Glomerular visceral epithelial cell (primary cell): ENCODE data around the gene TOGARAM1.

Experiments used
- DNase-seq: peaks from one replicate; pipeline ENCODE4 v3.0.0-alpha.2; 2016; ENCODE audit errors: extremely low spot score

TOGARAM1 gene

DNA sequence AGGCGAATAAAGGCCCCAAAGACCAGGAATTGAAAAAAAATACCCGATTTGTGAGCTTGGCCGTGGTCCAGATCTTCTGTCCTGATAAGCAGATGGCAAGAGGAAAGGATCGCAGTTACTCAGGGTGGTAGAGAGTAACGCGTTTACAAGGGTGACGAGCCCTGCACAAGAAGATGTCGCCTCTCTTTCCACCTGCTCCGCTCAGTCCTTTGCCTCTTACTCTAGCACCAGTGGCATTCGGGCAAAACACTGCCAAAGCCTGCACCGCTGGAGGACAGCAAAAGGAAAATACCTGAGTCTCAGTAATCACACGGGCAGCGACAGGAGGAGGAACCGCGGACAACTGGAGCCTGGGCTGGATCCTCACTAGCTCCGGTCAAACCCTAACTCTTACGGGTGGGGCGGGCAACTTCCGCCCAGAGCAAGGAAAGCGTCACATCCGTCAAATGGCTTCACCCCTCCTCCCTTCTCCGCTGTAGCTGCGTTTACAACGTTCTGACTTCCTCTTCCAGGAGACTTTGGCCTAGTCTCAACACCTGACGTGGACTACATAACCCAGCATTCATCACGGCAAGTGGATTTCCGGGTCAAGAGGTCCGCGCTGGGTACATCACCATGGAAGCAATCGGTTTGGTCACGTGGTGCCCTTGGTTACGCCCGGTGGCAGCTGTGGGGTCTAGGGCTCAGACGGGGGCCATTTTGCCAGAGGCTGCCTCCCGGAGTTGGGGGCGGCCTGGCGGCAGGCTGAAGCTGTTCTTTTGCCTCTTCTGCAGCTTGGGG, at the start of gene TOGARAM1, which contains the start of gene KLHL28:
Gene TOGARAM1, plus strand, starts transcription at position 637 of the 780 bp plus-strand sequence. CDS start 232 bp downstream, outside the sequence.
Gene KLHL28, minus strand, starts transcription at position 394 of the 780 bp plus-strand sequence. CDS start 16,019 bp downstream, outside the sequence.
- DNase-seq, result peak; percentile 100

DNA sequence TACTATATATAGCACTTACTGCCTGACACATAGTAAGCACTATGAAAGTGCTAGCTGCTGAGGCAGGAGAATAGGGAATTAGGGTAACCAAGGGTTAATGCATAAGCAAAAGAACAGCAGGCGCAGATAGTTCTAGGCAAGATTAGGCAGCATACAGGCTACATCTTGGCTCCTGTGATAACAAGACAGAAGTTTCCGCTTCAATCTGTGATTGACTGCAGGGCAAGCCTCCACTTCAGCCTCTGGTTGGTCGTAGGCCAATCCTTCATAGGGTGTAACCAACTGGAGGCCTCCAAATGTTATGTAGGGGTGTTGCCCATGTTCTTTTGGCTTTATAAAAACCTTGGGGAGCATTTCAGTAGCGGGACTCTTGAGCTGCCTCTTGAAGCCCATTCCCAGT, 47.1 kb upstream of the TOGARAM1 start:
- no peak for DNase-seq

DNA sequence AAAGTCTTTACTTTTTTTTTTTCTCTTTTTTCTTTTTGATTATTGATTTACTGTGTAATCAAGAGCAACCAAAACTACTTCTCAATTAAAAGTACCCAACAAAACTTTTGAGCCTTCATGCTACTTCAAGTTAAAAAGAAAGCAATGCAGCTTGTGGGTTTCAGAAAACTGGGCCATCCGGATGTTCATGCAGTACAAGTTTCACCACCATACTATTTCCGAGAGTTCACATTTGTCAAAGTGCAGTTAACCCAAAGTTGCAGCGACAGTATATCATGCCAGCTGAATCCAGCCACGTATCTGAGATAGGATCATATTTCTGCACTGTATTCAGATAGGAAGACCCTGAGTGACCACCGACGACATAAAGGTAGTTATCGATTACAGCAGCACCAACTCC, 33.2 kb upstream of the TOGARAM1 start:
- no peak for DNase-seq

GRCh38 chr14:44935155-44935554, 26.8 kb upstream of the TOGARAM1 start:
- no peak for DNase-seq

DNA sequence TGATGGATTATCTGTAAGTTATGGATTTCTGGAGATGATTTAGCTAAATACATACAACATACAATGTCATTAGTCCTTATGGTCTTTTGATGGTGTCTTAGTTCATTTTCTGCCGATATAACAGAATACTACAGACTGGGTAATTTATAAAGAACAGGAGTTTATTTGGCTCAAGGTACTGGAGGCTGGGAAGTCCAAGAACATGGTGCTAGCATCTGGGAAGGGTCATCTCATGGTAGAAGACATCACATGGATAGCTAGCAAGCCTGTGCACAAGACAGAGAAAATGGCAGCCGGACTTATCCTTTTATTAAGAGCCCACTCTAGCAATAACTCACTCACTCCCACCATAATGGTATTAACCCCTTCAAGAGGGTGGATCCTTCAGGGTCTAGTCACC, 24.4 kb upstream of the TOGARAM1 start:
- no peak for DNase-seq

- no peak for DNase-seq
Measured at GRCh38 chr14:44940211-44940610, 21.8 kb upstream of the TOGARAM1 start.

- no peak for DNase-seq
Measured at GRCh38 chr14:44940944-44941343, 21.0 kb upstream of the TOGARAM1 start.

DNA sequence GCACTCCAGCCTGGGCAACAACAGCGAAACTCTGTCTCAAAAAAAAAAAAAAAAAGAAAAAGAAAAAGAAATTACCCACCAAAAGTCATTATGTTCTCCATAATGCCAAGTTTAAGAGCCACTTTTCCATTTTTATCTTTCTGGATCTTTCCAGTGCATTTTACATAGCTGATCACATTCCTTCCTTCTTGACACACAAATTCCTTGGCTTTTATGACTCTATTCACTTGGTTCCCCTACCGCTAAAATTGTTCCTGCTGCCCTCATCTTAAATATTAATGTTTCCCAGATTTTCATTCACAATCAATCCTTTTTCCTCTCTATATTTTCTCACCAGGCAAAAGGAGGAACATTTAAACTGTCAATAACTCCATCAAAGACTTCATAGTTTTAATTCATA, 20.4 kb upstream of the TOGARAM1 start:
- no peak for DNase-seq

DNA sequence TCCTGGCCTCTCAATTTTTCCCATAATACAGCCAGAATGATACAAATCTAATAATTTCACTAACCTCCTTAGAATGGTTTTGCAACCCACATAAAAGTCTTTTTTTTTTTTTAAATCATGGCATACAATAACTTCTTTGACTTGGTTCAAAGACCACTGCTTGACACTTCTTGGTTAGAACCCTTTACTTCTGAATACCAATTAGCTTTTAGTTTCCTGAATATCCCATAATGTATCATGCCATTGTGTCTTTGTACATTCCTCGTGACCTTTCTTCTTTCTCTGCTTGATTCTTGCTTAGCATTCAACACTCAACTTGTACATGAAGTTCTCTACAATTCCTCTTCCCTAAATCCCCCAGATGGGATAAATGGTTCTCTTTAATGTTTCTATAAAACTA, 19.6 kb upstream of the TOGARAM1 start:
- no peak for DNase-seq

- DNase-seq, result no peak
Measured at GRCh38 chr14:44944107-44944506, 17.9 kb upstream of the TOGARAM1 start.

GRCh38 chr14:44945264-44945663, 16.7 kb upstream of the TOGARAM1 start:
- no peak for DNase-seq

- DNase-seq, result no peak
Measured at GRCh38 chr14:44951051-44951450, 10.9 kb upstream of the TOGARAM1 start.

DNA sequence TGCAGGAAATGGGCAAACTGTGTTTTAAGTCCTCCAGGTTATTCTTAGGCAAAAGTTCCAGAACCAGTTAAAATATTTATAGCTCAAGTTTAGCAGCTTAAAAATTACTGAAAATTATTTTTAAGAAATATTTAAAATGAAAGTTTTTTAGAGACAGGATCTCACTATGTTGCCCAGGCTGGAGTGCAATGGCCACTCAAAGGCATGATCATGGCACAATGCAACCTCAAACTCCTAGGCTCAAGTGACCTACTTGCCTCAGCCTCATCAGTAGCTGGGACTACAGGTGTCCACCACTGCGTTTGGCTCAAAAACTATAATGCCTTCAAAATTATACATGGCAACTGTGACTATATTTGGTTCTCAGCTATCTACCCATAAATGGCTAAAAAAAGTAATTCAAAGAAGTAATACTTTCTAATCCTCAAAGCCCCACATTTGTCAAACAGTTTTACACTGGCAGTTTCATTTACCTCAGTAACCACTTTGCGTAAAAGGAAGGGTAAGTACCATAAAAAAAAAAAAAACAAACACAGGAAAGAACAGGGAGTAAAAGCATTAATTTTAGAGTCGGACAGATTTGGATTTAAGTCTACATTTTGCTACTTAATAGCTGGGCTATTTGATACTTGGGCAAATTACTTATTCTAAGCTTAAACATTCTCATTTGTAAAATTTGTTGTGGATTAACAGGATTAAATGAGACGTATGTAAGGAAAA, 9.4 kb upstream of the TOGARAM1 start:
- no peak for DNase-seq

DNA sequence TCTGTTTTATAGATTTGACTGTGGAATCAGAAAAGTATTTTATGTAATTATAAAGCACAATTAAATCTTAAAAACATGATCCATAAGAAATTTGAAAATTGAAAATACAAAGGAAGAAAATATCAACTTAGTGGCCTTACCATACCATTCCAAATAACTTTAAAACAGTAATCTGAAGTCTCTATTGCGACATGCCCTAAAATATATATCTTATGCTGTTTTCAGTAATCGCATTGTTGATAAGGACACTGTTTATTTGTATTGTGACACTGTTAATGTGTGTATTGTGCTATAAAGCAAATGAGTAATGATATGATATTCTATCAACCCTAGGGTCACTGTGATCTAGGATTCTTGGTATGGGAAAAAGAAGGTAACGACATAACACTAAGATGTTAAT, 7.2 kb upstream of the TOGARAM1 start:
- no peak for DNase-seq

GRCh38 chr14:44955528-44955927, 6.5 kb upstream of the TOGARAM1 start:
- DNase-seq, result no peak

DNA sequence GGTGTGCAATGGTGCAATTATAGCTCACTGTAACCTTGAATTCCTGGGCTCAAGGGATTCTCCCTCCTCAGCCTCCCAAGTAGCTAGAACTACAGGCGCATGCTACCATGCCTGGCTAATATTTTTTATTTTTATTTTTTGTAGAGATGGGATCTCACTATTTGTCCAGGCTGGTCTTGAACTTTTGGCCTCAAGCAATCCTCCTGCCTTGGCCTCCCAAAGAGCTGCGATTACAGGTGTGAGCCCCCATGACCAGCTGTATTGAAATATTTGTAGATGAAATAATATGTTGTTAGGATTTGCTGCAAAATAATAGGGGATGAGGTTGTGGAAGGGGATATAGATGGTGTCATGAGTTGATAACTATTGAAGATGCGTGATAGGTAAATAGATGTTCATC, 5.1 kb upstream of the TOGARAM1 start:
- no peak for DNase-seq

DNA sequence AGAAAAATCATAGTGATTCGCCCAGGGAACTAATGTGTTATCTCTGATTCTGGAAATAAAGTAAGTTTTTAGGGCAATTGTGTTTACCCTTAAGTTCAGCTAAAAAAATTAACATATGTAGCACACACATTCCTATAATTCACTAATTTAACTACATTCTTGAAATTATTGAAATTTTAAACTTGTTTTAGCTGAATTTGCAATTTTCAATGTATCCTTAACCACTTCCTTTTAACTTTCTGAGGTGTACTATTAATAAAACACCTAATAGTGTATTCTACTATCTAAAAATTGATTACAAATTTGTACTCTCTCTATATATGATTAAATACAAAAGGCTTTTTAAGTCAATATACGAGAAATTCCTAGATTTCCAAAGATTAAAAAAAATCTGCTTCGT, 2.5 kb upstream of the TOGARAM1 start:
- DNase-seq, result no peak

GRCh38 chr14:44960146-44960545, 1.8 kb upstream of the TOGARAM1 start:
- no peak for DNase-seq

DNA sequence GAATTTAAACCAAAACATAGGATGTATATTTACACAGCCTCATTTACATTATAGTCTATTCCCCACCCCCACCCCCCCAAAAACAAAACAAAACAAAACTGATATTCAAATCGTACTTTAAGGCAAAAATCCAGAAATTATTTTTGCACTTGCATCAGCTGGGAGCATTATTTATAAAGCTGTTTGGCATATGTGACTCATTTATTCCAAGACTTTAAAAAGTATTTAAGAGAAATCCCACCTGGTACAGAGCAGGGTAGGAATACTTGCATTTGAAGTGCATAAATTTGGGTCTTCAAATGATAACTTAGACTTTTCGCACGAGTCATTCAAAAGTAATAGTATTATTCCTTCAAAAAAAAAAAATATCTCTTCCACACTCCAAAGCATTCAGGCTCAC, 1.3 kb upstream of the TOGARAM1 start:
- DNase-seq, result no peak

DNA sequence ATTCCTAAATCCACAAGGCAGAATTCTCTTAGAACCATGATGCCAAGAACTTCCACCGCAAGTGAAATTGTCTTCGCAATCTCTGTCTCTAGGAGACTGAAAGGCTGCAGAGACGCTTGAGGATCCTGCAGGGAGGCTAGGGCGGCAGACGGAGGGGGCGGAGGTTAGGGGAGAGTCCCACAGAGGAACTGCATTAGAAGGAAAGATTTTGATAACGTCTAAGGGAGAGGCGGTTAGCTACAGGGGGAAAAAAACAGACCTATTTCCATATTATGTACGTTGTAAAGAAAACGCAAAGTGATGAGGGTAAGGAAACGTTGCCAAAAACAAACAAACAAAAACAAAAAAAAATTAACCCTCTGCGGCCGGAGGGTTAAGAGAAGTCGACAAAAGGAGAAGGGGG, 838 bp upstream of the TOGARAM1 start:
- peak; percentile 59 for DNase-seq

- DNase-seq, result peak; percentile 31
Measured at GRCh38 chr14:44962334-44963043, 499 bp downstream of the TOGARAM1 start.

DNA sequence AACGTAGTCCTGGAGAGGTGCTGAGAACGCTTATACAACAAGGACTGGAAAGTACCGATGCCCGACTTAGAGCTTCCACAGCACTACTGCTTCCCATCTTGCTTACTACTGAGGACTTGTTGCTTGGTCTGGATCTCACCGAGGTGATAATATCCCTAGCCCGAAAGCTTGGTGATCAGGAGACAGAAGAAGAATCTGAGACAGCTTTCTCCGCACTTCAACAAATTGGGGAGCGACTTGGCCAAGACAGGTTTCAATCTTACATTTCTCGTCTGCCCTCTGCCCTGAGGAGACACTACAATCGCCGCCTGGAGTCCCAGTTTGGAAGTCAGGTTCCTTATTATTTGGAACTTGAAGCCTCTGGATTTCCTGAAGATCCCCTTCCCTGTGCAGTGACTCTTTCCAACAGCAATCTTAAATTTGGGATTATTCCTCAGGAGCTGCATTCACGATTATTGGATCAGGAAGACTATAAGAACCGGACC, 1.1 kb downstream of the TOGARAM1 start:
- DNase-seq, result peak; percentile 17
